Activated CD8-positive, alpha-beta memory T cell treated with anti-CD3 and anti-CD28 coated beads, Interleukin-2, amount 50 U/mL, for 48 hours (primary cell): ENCODE measurements around the gene SCAF4.

Experiments
- DNase-seq: peaks from one replicate; pipeline ENCODE4 v3.0.0-alpha.2; 2020

The SCAF4 gene

GRCh38 chr21:31629972-31630711 lies 101.8 kb downstream of the SCAF4 start:
- DNase-seq = no peak

DNA sequence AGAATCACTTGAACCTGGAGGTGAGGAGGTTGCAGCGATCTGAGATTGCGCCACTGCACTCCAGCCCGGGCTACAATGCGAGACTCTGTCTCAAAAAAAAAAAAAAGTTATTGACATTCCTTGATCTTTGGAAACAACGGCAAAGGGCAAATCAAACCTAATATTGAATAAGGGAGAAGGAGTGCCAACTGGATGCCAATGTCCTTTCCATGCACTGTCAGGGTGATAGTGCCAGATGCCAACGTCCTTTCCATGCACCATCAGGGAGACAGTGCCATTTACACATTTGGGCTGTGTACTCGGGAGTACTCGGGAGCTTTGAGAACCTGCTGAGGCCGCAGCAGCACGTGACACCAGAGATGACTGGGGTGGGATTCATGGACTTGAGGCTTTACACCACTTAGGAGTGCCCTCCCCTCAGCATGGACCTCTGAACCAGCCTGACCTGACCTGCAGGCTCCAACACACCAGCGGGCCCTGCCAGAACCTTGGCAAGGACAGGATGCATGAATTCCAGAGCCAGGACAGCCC lies 106.9 kb downstream of the SCAF4 start:
- DNase-seq = no peak

GRCh38 chr21:31624181-31624580 lies 107.7 kb downstream of the SCAF4 start:
- DNase-seq = no peak

GRCh38 chr21:31623664-31624063 lies 108.3 kb downstream of the SCAF4 start:
- DNase-seq = no peak

- no peak for DNase-seq
Observed at GRCh38 chr21:31622397-31622796, 109.5 kb downstream of the SCAF4 start.
